HCT116 (cell line): Measurements from ENCODE around the gene TNNC1. TPM values are rescaled to one million over a fixed set of nuclear protein-coding genes. Genes with fewer than 3 reads are reported as not detected.

Source experiments
- ATAC-seq: fragments of 200-7000 bp; cut with Tn5 transposase; 2 replicates; pipeline ENCODE4 v1.9.1; 2020; ENCODE audit warnings: mild to moderate bottlenecking, moderate library complexity
- BruUV-seq: library from RNA; stranded (reverse); fragments of 400-500 nt; replicated peaks from 2 replicates; lab custom pipeline; 2021; lab: Mats Ljungman, UMichigan
- CTCF ChIA-PET: fragments of 300-600 bp; sonication (Branson Sonifier 250); formaldehyde crosslinking; loops from one replicate; lab custom pipeline; 2021; ENCODE audit warnings: antibody characterized with exemption; lab: Charles Lee
- POLR2A ChIA-PET: fragments of 300-600, 350-600 bp; sonication (Branson Sonifier 250); formaldehyde crosslinking; loops from one replicate; lab custom pipeline; 2021; ENCODE audit warnings: antibody characterized with exemption; lab: Charles Lee
- RAD21 ChIA-PET, 2 experiments: fragments of 300-600 bp; sonication (Branson Sonifier 250); formaldehyde crosslinking; loops; one replicate each; lab custom pipeline; 2023; ENCODE audit warnings: low total read pairs in 2 of 2; ENCODE audit not compliant: uncharacterized antibody in 2 of 2, unreplicated experiment in 2 of 2, low non-redundant PET in 1 of 2; lab: Charles Lee
- DNase-seq: peaks from one replicate; pipeline ENCODE4 v3.0.0-alpha.2; 2010; ENCODE audit warnings: low read depth, low spot score
- H2AFZ ChIP-seq: fragments of 200-600 bp; shearing (Covaris generic), sonication (generic); 2 replicates; pipeline ENCODE4 v1.6.1; 2017; ENCODE audit warnings: low read depth, mixed run types, mixed read lengths, antibody characterized with exemption, low read length; ENCODE audit not compliant: poor library complexity, severe bottlenecking
- H3K27ac ChIP-seq: 2 replicates; pipeline ENCODE4 v1.5.1; 2012; ENCODE audit warnings: low read depth, low read length
- H3K27me3 ChIP-seq: fragments of 200-600 bp; sonication (generic); 2 replicates; pipeline ENCODE4 v1.6.1; 2016; ENCODE audit warnings: mixed run types, low read length, mixed read lengths; ENCODE audit not compliant: insufficient read depth
- H3K36me3 ChIP-seq, 2 experiments: fragments of 200-500 bp in 1 of 2; fragments of 200-600 bp in 1 of 2; sonication (Bioruptor generic) in 1 of 2; sonication (generic) in 1 of 2; 2 replicates each; pipeline versions ENCODE4 v1.5.1 to v1.6.1; 2014 to 2016; ENCODE audit warnings: low read length in 2 of 2, inconsistent platforms in 1 of 2, mixed read lengths in 1 of 2, mixed run types in 1 of 2; ENCODE audit not compliant: insufficient read depth in 2 of 2, control insufficient read depth in 1 of 2
- H3K4me1 ChIP-seq, 2 experiments: fragments of 200-600 bp in 1 of 2; sonication (generic) in 1 of 2; 2 replicates each; pipeline versions ENCODE4 v1.5.1 to v1.6.1; 2012 to 2017; ENCODE audit warnings: low read length in 2 of 2, inconsistent platforms in 1 of 2, mild to moderate bottlenecking in 1 of 2, mixed read lengths in 1 of 2, mixed run types in 1 of 2, moderate library complexity in 1 of 2; ENCODE audit not compliant: insufficient read depth in 2 of 2, control insufficient read depth in 1 of 2
- H3K4me2 ChIP-seq: fragments of 200-600 bp; sonication (generic); 2 replicates; pipeline ENCODE4 v1.6.1; 2017; ENCODE audit warnings: mixed run types, low read length, mixed read lengths
- H3K4me3 ChIP-seq, 2 experiments: fragments of 200-600 bp in 1 of 2; sonication (generic) in 1 of 2; replicated peaks in 1 of 2; 2 replicates each; pipeline ENCODE4 v1.5.1; 2011 to 2016; ENCODE audit warnings: low read length in 2 of 2, control low read depth in 1 of 2, low read depth in 1 of 2, mild to moderate bottlenecking in 1 of 2, mixed read lengths in 1 of 2, mixed run types in 1 of 2
- H3K79me2 ChIP-seq: fragments of 200-600 bp; sonication (generic); 2 replicates; pipeline ENCODE4 v1.6.1; 2017; ENCODE audit warnings: mild to moderate bottlenecking, mixed run types, low read length, moderate library complexity, mixed read lengths; ENCODE audit not compliant: insufficient read depth
- H3K9ac ChIP-seq: fragments of 200-600 bp; sonication (generic); 2 replicates; pipeline ENCODE4 v1.6.1; 2016; ENCODE audit warnings: low read length, mixed read lengths
- H3K9me2 ChIP-seq: fragments of 200-600 bp; sonication (generic), shearing (Covaris generic); 2 replicates; pipeline ENCODE4 v1.6.1; 2017; ENCODE audit warnings: mixed run types, mild to moderate bottlenecking, moderate library complexity; ENCODE audit not compliant: insufficient read depth
- H3K9me3 ChIP-seq, 2 experiments: fragments of 200-500 bp in 1 of 2; fragments of 200-600 bp in 1 of 2; sonication (Bioruptor generic) in 1 of 2; sonication (generic) in 1 of 2; 2 replicates each; pipeline ENCODE4 v1.6.1; 2014 to 2017; ENCODE audit warnings: low read length in 2 of 2, mixed read lengths in 2 of 2, inconsistent platforms in 1 of 2, low read depth in 1 of 2, mild to moderate bottlenecking in 1 of 2, mixed run types in 1 of 2, moderate library complexity in 1 of 2; ENCODE audit not compliant: control insufficient read depth in 1 of 2, insufficient read depth in 1 of 2
- H4K20me1 ChIP-seq: fragments of 200-600 bp; sonication (generic), shearing (Covaris generic); 2 replicates; pipeline ENCODE4 v1.6.1; 2017; ENCODE audit warnings: mixed run types, mild to moderate bottlenecking, moderate library complexity; ENCODE audit not compliant: insufficient read depth
- CBX3 ChIP-seq: IDR thresholded peaks from 2 replicates; pipeline ENCODE4 v1.6.1; 2012; ENCODE audit warnings: low read depth
- CEBPB ChIP-seq: IDR thresholded peaks from 2 replicates; pipeline ENCODE4 v1.6.1; 2012; ENCODE audit warnings: low read depth
- CTCF ChIP-seq, 3 experiments: fragments of 200-600 bp in 1 of 3; sonication (generic) in 1 of 3; IDR thresholded peaks in 2 of 3; conservative IDR thresholded peaks in 1 of 3; 2 replicates each; pipeline ENCODE4 v1.5.1; 2012 to 2017; ENCODE audit warnings: low read depth in 2 of 3, low read length in 2 of 3, antibody characterized with exemption in 1 of 3, borderline replicate concordance in 1 of 3, control low read depth in 1 of 3, mild to moderate bottlenecking in 1 of 3, mixed read lengths in 1 of 3, mixed run types in 1 of 3, moderate library complexity in 1 of 3; ENCODE audit not compliant: insufficient read depth in 1 of 3
- EGR1 ChIP-seq: IDR thresholded peaks from 2 replicates; pipeline ENCODE4 v1.6.1; 2012; ENCODE audit warnings: low read depth
- ELF1 ChIP-seq: IDR thresholded peaks from 2 replicates; pipeline ENCODE4 v1.6.1; 2012; ENCODE audit warnings: low read depth, borderline replicate concordance
- EZH2 ChIP-seq: fragments of 200-600 bp; sonication (generic); IDR thresholded peaks from 2 replicates; pipeline ENCODE4 v1.6.1; 2017; ENCODE audit warnings: antibody characterized with exemption, mixed run types
- EZH2phosphoT487 ChIP-seq: fragments of 200-600 bp; IDR thresholded peaks from 2 replicates; pipeline ENCODE4 v1.6.1; 2018; ENCODE audit warnings: antibody characterized with exemption, borderline replicate concordance
- JUND ChIP-seq: IDR thresholded peaks from 2 replicates; pipeline ENCODE4 v1.6.1; 2012
- POLR2A ChIP-seq: IDR thresholded peaks from 2 replicates; pipeline ENCODE4 v1.7.0; 2011; ENCODE audit warnings: borderline replicate concordance; ENCODE audit not compliant: insufficient read depth, insufficient read length; ENCODE audit errors: extremely low read depth
- POLR2AphosphoS5 ChIP-seq: IDR thresholded peaks from 2 replicates; pipeline ENCODE4 v1.6.1; 2011; ENCODE audit warnings: mild to moderate bottlenecking, low read depth, low read length, moderate library complexity
- RAD21 ChIP-seq: IDR thresholded peaks from 2 replicates; pipeline ENCODE4 v1.6.1; 2012; ENCODE audit warnings: low read depth, mild to moderate bottlenecking
- REST ChIP-seq: IDR thresholded peaks from 2 replicates; pipeline ENCODE4 v1.6.1; 2012; ENCODE audit warnings: low read depth
- SIN3A ChIP-seq: IDR thresholded peaks from 2 replicates; pipeline ENCODE4 v1.6.1; 2012; ENCODE audit warnings: low read depth
- SP1 ChIP-seq: IDR thresholded peaks from 2 replicates; pipeline ENCODE4 v1.6.1; 2012; ENCODE audit warnings: low read depth
- TCF7L2 ChIP-seq: IDR thresholded peaks from 2 replicates; pipeline ENCODE4 v1.7.0; 2011; ENCODE audit warnings: borderline replicate concordance, inconsistent platforms; ENCODE audit not compliant: insufficient read depth, insufficient read length; ENCODE audit errors: extremely low read depth
- YY1 ChIP-seq: IDR thresholded peaks from 2 replicates; pipeline ENCODE4 v1.6.1; 2011; ENCODE audit warnings: low read length, low read depth, moderate library complexity, mild to moderate bottlenecking; ENCODE audit not compliant: insufficient replicate concordance; ENCODE audit errors: extremely low read depth
- ZBTB33 ChIP-seq: IDR thresholded peaks from 2 replicates; pipeline ENCODE4 v1.6.1; 2011; ENCODE audit warnings: mild to moderate bottlenecking, low read length, moderate library complexity; ENCODE audit not compliant: insufficient replicate concordance; ENCODE audit errors: extremely low read depth
- ZFX ChIP-seq: fragments of 450-650 bp; IDR thresholded peaks from 2 replicates; pipeline ENCODE4 v1.6.1; 2017
- ZNF274 ChIP-seq: fragments of 200-500 bp; sonication (Bioruptor generic); IDR thresholded peaks from 2 replicates; pipeline ENCODE4 v1.6.1; 2014; ENCODE audit warnings: mild to moderate bottlenecking, low read depth, low read length, inconsistent platforms
- intact Hi-C: fragments of 100-400 bp; cut with micrococcal nuclease; formaldehyde crosslinking; loops from 2 replicates; pipeline ENCODE4 v1.10.0; 2022
- total RNA-seq: library from RNA; stranded (reverse); gene quantifications from one replicate; pipeline ENCODE4 v1.2.1, GENCODE V29; 2021; ENCODE audit not compliant: unreplicated experiment

The TNNC1 gene
- total RNA-seq, 1 experiment from 2014 or later, result 2.2 TPM

GRCh38 chr3:52447512-52448355, 6.1 kb downstream of the TNNC1 start:
- Histone ChIP-seq H3K4me2 (no peak overlapping the region), H3K4me3 (no peak overlapping the region), H3K27me3 (no peaks in the 10 kb centered on the region), H3K79me2 (no peaks in the 10 kb centered on the region), H3K27ac (no peak overlapping the region), H3K4me1 (peaks cover 23 to 46% of the 10 kb centered on the region in 2 experiments), H4K20me1 (no peaks in the 10 kb centered on the region), H3K36me3 (no peaks in the 10 kb centered on the region), H3K9me2 (no peaks in the 10 kb centered on the region), H3K9me3 (no peaks in the 10 kb centered on the region), H2AFZ (no peak overlapping the region), H3K9ac (no peak overlapping the region)
- ChIA-PET POLR2A (no interaction called here), CTCF (interaction anchor here (0.9 to 2.0 kb wide), 5 partner anchors 15 to 36 kb away, joined by 3 to 13 read pairs (median 4); no protein-coding TSS in a partner anchor), RAD21 (interaction anchor here in 1 of 2 experiments (0.8 kb wide), 1 partner anchor 35 kb away, joined by 3 read pairs; no protein-coding TSS in a partner anchor)
- no peak for TF ChIP-seq CBX3
- no peak for TF ChIP-seq EGR1
- TF ChIP-seq RAD21, result no peak
- TF ChIP-seq POLR2AphosphoS5, result no peak
- TF ChIP-seq SIN3A, result no peak
- TF ChIP-seq CTCF (IDR thresholded peaks at IDR 0.05 in 2 of 3, conservative IDR thresholded peaks at IDR 0.05 in 1 of 3; ENCODE audit: borderline replicate concordance in 1 of 3, insufficient read depth in 1 of 3, low read depth in 2 of 3, low read length in 2 of 3), result no peak
- no peak for TF ChIP-seq CEBPB
- TF ChIP-seq EZH2phosphoT487, result no peak
- TF ChIP-seq ZBTB33, result no peak
- no peak for TF ChIP-seq SP1
- no peak for TF ChIP-seq ELF1
- TF ChIP-seq JUND, result no peak
- TF ChIP-seq YY1, result no peak
- TF ChIP-seq ZFX, result no peak
- no peak for TF ChIP-seq EZH2
- no peak for TF ChIP-seq REST
- no peak for TF ChIP-seq TCF7L2
- TF ChIP-seq POLR2A, result no peak
- no peak for TF ChIP-seq ZNF274
- intact Hi-C loops, result loop anchor here (1.0 to 5.0 kb wide), 3 partner anchors 19 to 155 kb away; no protein-coding TSS in a partner anchor
- no TSS peak for BruUV-seq
- ATAC-seq, result no peak
- no peak for DNase-seq
